K562 (cell line): ENCODE results near the gene RNPEP. TPM values are rescaled to one million over a fixed set of nuclear protein-coding genes. Genes with fewer than 3 reads are reported as not detected.
A peak's percentile ranks its signal among the peaks of the same experiment; 100 is the strongest.

Source experiments
- CREM ChIP-seq: IDR thresholded peaks from 2 replicates; pipeline ENCODE4 v1.6.1; 2014; ENCODE audit warnings: antibody characterized with exemption, low read depth
- DMBX1 ChIP-seq: fragments of 250-450 bp; sonication (Bioruptor Pico); IDR thresholded peaks from 2 replicates; pipeline ENCODE4 v1.8.0; 2022; ENCODE audit warnings: inconsistent platforms, mild to moderate bottlenecking, moderate library complexity, borderline replicate concordance
- DPF2 ChIP-seq: fragments of 450-650 bp; IDR thresholded peaks from 2 replicates; pipeline ENCODE4 v1.6.1; 2016
- GTF2A2 ChIP-seq: IDR thresholded peaks from 2 replicates; pipeline ENCODE4 v1.6.1; 2016; ENCODE audit warnings: mild to moderate bottlenecking, missing genetic modification characterization, missing compliant biosample characterization
- HNRNPH1 ChIP-seq: fragments of 200-400 bp; formaldehyde crosslinking; optimal IDR thresholded peaks from 2 replicates; pipeline ENCODE3; 2017; ENCODE audit warnings: low read depth, mild to moderate bottlenecking, low read length, moderate library complexity
- MAFG ChIP-seq: fragments of 450-650 bp; conservative IDR thresholded peaks from 2 replicates; pipeline ENCODE4 v1.6.1; 2016; ENCODE audit warnings: missing genetic modification characterization, missing compliant biosample characterization
- MEF2A ChIP-seq: IDR thresholded peaks from 2 replicates; pipeline ENCODE4 v1.6.1; 2011; ENCODE audit warnings: low read depth, mild to moderate bottlenecking, low read length, moderate library complexity; ENCODE audit not compliant: control insufficient read depth
- MIER1 ChIP-seq: fragments of 450-650 bp; IDR thresholded peaks from 2 replicates; pipeline ENCODE4 v1.6.1; 2016; ENCODE audit warnings: antibody characterized with exemption, mild to moderate bottlenecking, low read depth
- NR2C1 ChIP-seq, 2 experiments: fragments of 450-650 bp; IDR thresholded peaks; 2 replicates each; pipeline ENCODE4 v1.6.1; 2017; ENCODE audit warnings: mild to moderate bottlenecking in 2 of 2, antibody characterized with exemption in 1 of 2, inconsistent platforms in 1 of 2, missing compliant biosample characterization in 1 of 2, missing genetic modification characterization in 1 of 2
- NR3C1 ChIP-seq: sonication (generic); formaldehyde crosslinking; IDR thresholded peaks from 2 replicates; pipeline ENCODE4 v1.8.1; 2022; ENCODE audit warnings: missing genetic modification reagents
- PTRF ChIP-seq: fragments of 450-650 bp; IDR thresholded peaks from 2 replicates; pipeline ENCODE4 v1.6.1; 2016; ENCODE audit warnings: mild to moderate bottlenecking, missing genetic modification characterization, missing compliant biosample characterization
- RBM22 ChIP-seq: fragments of 200-400 bp; formaldehyde crosslinking; IDR thresholded peaks from 2 replicates; pipeline ENCODE4 v1.6.1; 2018; ENCODE audit warnings: low read length, low read depth; ENCODE audit not compliant: poor library complexity, severe bottlenecking
- SPI1 ChIP-seq: IDR thresholded peaks from 2 replicates; pipeline ENCODE4 v1.6.1; 2011; ENCODE audit warnings: low read depth, low read length, control low read depth, borderline replicate concordance
- SREBF2 ChIP-seq: sonication (generic); formaldehyde crosslinking; IDR thresholded peaks from 2 replicates; pipeline ENCODE4 v1.4.0; 2020; ENCODE audit warnings: mild to moderate bottlenecking, missing genetic modification reagents
- TCFL5 ChIP-seq: fragments of 250-450 bp; sonication (Bioruptor Pico); conservative IDR thresholded peaks from 2 replicates; pipeline ENCODE4 v1.6.1; 2021; ENCODE audit warnings: mild to moderate bottlenecking, moderate library complexity, matching md5 sums
- ZHX1 ChIP-seq: fragments of 150-350 bp; conservative IDR thresholded peaks from 2 replicates; pipeline ENCODE4 v1.6.1; 2014; ENCODE audit warnings: low read length
- ZNF274 ChIP-seq: IDR thresholded peaks from 2 replicates; pipeline ENCODE4 v1.6.1; 2011; ENCODE audit warnings: low read depth, mild to moderate bottlenecking, low read length, moderate library complexity, borderline replicate concordance
- ZNF785 ChIP-seq: fragments of 250-450 bp; sonication (Bioruptor Pico); IDR thresholded peaks from 2 replicates; pipeline ENCODE4 v1.4.0; 2020; ENCODE audit warnings: mild to moderate bottlenecking
- polyA plus RNA-seq, 8 experiments: library from polyadenylated mRNA; depleted of rRNA in 4 of 8; stranded (reverse) in 5 of 8; unstranded in 3 of 8; fragments of >200 nt; fragmentation: Nextera tagmentation in 2 of 8; fragmentation: Illumina TruSeq in 1 of 8; extraction: Ambion mirVana in 2 of 8; extraction: Trizol in 1 of 8; gene quantifications; 2 replicates each; pipeline versions ENCODE4 v1.2.1 to v1.2.3, GENCODE V29; 2011 to 2014; ENCODE audit warnings: inconsistent platforms in 1 of 8, missing spikeins in 1 of 8
- total RNA-seq, 7 experiments: library from RNA; depleted of rRNA in 6 of 7; stranded (reverse); fragments of >200 nt in 6 of 7; fragmentation: Illumina TruSeq in 2 of 7; extraction: Trizol in 2 of 7; gene quantifications; 2 replicates each; pipeline versions ENCODE4 v1.2.1 to v1.2.3, GENCODE V29; 2011 to 2021; ENCODE audit warnings: low replicate concordance in 1 of 7
- TF ChIP-seq, protein P1 (sequence below), 2 experiments: fragments of 450-650 bp; conservative IDR thresholded peaks; 2 replicates each; pipeline ENCODE4 v1.6.1; 2017; ENCODE audit warnings: mild to moderate bottlenecking in 2 of 2, moderate library complexity in 2 of 2
- TF ChIP-seq, protein P2 (sequence below): fragments of 250-450 bp; sonication (Bioruptor Pico); IDR thresholded peaks from 2 replicates; pipeline ENCODE4 v1.5.0; 2021
- TF ChIP-seq, protein P3 (sequence below): fragments of 450-650 bp; IDR thresholded peaks from 2 replicates; pipeline ENCODE4 v1.6.1; 2017; ENCODE audit warnings: mild to moderate bottlenecking, moderate library complexity

RNPEP gene
- total and polyA plus RNA-seq, 9 of the 15 experiments (the other 6 are each of a cell fraction or from before 2014, with no cell fraction given) = 27.5 to 131 (median 63.4) TPM

- TF ChIP-seq ZNF274 (no peak), PTRF (tag) (no peak), MIER1 (peak; percentile 80; the same call in 1 of the 2 replicates), DMBX1 (CRISPR knock-in tag) (0 out of 2 replicates have a peak, but pooled peaks have one; percentile 29), CREM (no peak), ZHX1 (no peak), NR2C1 (IDR thresholded peaks at IDR 0.05) (no peak), NR2C1 (tag; IDR thresholded peaks at IDR 0.05) (no peak), SPI1 (no peak), MAFG (no peak), DPF2 (no peak), HNRNPH1 (no peak), NR3C1 (CRISPR knock-in tag) (no peak), TCFL5 (no peak), RBM22 (no peak), SREBF2 (no peak), MEF2A (no peak), GTF2A2 (tag) (no peak), ZNF785 (no peak)
- TF ChIP-seq, protein P1, sequence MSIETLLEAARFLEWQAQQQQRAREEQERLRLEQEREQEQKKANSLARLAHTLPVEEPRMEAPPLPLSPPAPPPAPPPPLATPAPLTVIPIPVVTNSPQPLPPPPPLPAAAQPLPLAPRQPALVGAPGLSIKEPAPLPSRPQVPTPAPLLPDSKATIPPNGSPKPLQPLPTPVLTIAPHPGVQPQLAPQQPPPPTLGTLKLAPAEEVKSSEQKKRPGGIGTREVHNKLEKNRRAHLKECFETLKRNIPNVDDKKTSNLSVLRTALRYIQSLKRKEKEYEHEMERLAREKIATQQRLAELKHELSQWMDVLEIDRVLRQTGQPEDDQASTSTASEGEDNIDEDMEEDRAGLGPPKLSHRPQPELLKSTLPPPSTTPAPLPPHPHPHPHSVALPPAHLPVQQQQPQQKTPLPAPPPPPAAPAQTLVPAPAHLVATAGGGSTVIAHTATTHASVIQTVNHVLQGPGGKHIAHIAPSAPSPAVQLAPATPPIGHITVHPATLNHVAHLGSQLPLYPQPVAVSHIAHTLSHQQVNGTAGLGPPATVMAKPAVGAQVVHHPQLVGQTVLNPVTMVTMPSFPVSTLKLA (conservative IDR thresholded peaks at IDR 0.05) = no peak
- TF ChIP-seq, protein P2, sequence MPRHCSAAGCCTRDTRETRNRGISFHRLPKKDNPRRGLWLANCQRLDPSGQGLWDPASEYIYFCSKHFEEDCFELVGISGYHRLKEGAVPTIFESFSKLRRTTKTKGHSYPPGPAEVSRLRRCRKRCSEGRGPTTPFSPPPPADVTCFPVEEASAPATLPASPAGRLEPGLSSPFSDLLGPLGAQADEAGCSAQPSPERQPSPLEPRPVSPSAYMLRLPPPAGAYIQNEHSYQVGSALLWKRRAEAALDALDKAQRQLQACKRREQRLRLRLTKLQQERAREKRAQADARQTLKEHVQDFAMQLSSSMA = no peak
- TF ChIP-seq, protein P3, sequence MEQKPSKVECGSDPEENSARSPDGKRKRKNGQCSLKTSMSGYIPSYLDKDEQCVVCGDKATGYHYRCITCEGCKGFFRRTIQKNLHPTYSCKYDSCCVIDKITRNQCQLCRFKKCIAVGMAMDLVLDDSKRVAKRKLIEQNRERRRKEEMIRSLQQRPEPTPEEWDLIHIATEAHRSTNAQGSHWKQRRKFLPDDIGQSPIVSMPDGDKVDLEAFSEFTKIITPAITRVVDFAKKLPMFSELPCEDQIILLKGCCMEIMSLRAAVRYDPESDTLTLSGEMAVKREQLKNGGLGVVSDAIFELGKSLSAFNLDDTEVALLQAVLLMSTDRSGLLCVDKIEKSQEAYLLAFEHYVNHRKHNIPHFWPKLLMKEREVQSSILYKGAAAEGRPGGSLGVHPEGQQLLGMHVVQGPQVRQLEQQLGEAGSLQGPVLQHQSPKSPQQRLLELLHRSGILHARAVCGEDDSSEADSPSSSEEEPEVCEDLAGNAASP = no peak
Observed at GRCh38 chr1:201954263-201955008, 28.0 kb upstream of the RNPEP start (continued).
